Keratinocyte (primary cell): Measurements from ENCODE around the gene USP37. TPM values are rescaled to one million over a fixed set of nuclear protein-coding genes. Genes with fewer than 3 reads are reported as not detected.

Experiments used
- DNase-seq: peaks from one replicate; pipeline ENCODE4 v3.0.0-alpha.2; 2011; ENCODE audit warnings: low read depth, missing footprints, low spot score
- FAIRE-seq: peaks from 2 replicates; lab custom pipeline; 2011; peaks lifted over from hg19 to GRCh38; lab: Jason Lieb, UNC
- H2AFZ ChIP-seq: 2 replicates; pipeline ENCODE4 v1.6.0; 2012; ENCODE audit warnings: low read length, control low read depth, inconsistent platforms; ENCODE audit not compliant: control insufficient read depth
- H3K27ac ChIP-seq: 2 replicates; pipeline ENCODE4 v1.5.1; 2011; ENCODE audit warnings: low read length; ENCODE audit not compliant: control insufficient read depth, insufficient read depth
- H3K27me3 ChIP-seq: 3 replicates; pipeline ENCODE4 v1.6.0; 2011; ENCODE audit warnings: low read length; ENCODE audit not compliant: control insufficient read depth, insufficient read depth; ENCODE audit errors: extremely low read depth
- H3K36me3 ChIP-seq, 2 experiments: 2 replicates in 1 of 2; 3 replicates in 1 of 2; pipeline ENCODE4 v1.5.1; 2011; ENCODE audit warnings: low read length in 2 of 2, mild to moderate bottlenecking in 1 of 2; ENCODE audit not compliant: control insufficient read depth in 2 of 2, insufficient read depth in 2 of 2; ENCODE audit errors: extremely low read depth in 1 of 2
- H3K4me1 ChIP-seq: 3 replicates; pipeline ENCODE4 v1.5.1; 2011; ENCODE audit warnings: low read length; ENCODE audit not compliant: control insufficient read depth, insufficient read depth; ENCODE audit errors: extremely low read depth
- H3K4me2 ChIP-seq: 3 replicates; pipeline ENCODE4 v1.6.0; 2011; ENCODE audit warnings: low read depth, low read length; ENCODE audit not compliant: control insufficient read depth, insufficient read depth; ENCODE audit errors: extremely low read depth
- H3K4me3 ChIP-seq, 3 experiments: fragments of 200-600 bp in 1 of 3; sonication (generic) in 1 of 3; 2 replicates in 2 of 3; 3 replicates in 1 of 3; pipeline ENCODE4 v1.5.1; 2011 to 2016; ENCODE audit warnings: low read length in 3 of 3, mild to moderate bottlenecking in 3 of 3, control low read depth in 2 of 3, inconsistent platforms in 1 of 3, low read depth in 1 of 3, mixed read lengths in 1 of 3, mixed run types in 1 of 3, moderate library complexity in 1 of 3; ENCODE audit not compliant: control insufficient read depth in 2 of 3, insufficient read depth in 2 of 3; ENCODE audit errors: extremely low read depth in 1 of 3
- H3K79me2 ChIP-seq: 2 replicates; pipeline ENCODE4 v1.6.0; 2012; ENCODE audit warnings: low read length; ENCODE audit not compliant: control insufficient read depth, insufficient read depth
- H3K9ac ChIP-seq: 3 replicates; pipeline ENCODE4 v1.6.0; 2011; ENCODE audit warnings: low read length; ENCODE audit not compliant: control insufficient read depth, insufficient read depth; ENCODE audit errors: extremely low read depth
- H3K9me1 ChIP-seq: 3 replicates; pipeline ENCODE4 v1.6.0; 2011; ENCODE audit warnings: low read length; ENCODE audit not compliant: control insufficient read depth, insufficient read depth; ENCODE audit errors: extremely low read depth
- H3K9me3 ChIP-seq: 2 replicates; pipeline ENCODE4 v1.5.1; 2012; ENCODE audit warnings: low read depth, low read length; ENCODE audit not compliant: control insufficient read depth
- H4K20me1 ChIP-seq: 3 replicates; pipeline ENCODE4 v1.6.0; 2011; ENCODE audit warnings: low read length; ENCODE audit not compliant: control insufficient read depth, insufficient read depth; ENCODE audit errors: extremely low read depth
- EZH2 ChIP-seq: IDR thresholded peaks from one replicate; pipeline ENCODE4 v1.6.1; 2012; ENCODE audit warnings: inconsistent platforms, mild to moderate bottlenecking, low read length, moderate library complexity
- dilution Hi-C: fragments of 300-500 bp; cut with MboI; formaldehyde crosslinking; loops from one replicate; pipeline ENCODE4 v1.7.0; 2020; ENCODE audit warnings: low sequenced_read_pairs; ENCODE audit not compliant: extremely low pct_ligation_motif_present
- polyA plus RNA-seq, 5 experiments: library from polyadenylated mRNA; depleted of rRNA in 3 of 5; stranded (reverse) in 3 of 5; stranded (forward) in 1 of 5; unstranded in 1 of 5; fragments of >200 nt; gene quantifications; 1 replicate in 1 of 5; 2 replicates in 3 of 5; 3 replicates in 1 of 5; pipeline versions ENCODE4 v1.2.1 to v1.2.3, GENCODE V29; 2011 to 2012; ENCODE audit warnings: missing spikeins in 2 of 5, low read depth in 1 of 5, low replicate concordance in 1 of 5
- TF ChIP-seq, protein P1 (sequence below), 3 experiments: IDR thresholded peaks in 1 of 3; conservative IDR thresholded peaks in 1 of 3; optimal IDR thresholded peaks in 1 of 3; 2 replicates in 2 of 3; 3 replicates in 1 of 3; pipeline versions ENCODE3 to v1.5.1; 2011; ENCODE audit warnings: low read length in 3 of 3, mild to moderate bottlenecking in 3 of 3, moderate library complexity in 2 of 3, control low read depth in 1 of 3, inconsistent platforms in 1 of 3; ENCODE audit not compliant: insufficient read depth in 2 of 3; ENCODE audit errors: extremely low read depth in 1 of 3

The USP37 gene
- polyA plus RNA-seq, 1 donor (not counting 4 experiments of a cell fraction or from before 2014, with no cell fraction given) = 4.2 TPM

DNA sequence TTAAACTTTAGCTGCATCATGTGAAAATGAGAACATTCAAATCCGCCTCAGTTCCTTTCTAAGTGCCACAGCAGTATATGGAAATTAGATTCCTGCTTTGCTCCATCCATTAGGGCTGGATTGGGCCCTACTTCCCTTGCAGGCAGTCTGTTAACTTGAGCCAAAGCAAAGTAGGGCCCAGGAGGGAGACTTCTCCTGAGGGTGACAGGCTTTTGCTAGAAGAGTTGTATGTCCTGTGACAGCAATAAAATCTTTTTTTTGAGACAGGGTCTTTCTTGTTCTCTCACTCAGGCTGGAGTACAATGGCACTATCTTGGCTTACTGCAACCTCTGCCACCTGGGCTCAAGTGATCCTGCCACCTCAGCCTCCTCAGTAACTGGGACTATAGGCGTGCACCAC is 121.1 kb downstream of the USP37 start:
- no peak overlapping the region for H3K27ac ChIP-seq
- no peak overlapping the region for H2AFZ ChIP-seq
- H3K36me3 ChIP-seq = peaks cover 0 to 4% of the 10 kb centered on the region in 2 experiments
- no peaks in the 10 kb centered on the region for H3K27me3 ChIP-seq
- no peak overlapping the region for H3K4me3 ChIP-seq
- TF ChIP-seq, protein P1, sequence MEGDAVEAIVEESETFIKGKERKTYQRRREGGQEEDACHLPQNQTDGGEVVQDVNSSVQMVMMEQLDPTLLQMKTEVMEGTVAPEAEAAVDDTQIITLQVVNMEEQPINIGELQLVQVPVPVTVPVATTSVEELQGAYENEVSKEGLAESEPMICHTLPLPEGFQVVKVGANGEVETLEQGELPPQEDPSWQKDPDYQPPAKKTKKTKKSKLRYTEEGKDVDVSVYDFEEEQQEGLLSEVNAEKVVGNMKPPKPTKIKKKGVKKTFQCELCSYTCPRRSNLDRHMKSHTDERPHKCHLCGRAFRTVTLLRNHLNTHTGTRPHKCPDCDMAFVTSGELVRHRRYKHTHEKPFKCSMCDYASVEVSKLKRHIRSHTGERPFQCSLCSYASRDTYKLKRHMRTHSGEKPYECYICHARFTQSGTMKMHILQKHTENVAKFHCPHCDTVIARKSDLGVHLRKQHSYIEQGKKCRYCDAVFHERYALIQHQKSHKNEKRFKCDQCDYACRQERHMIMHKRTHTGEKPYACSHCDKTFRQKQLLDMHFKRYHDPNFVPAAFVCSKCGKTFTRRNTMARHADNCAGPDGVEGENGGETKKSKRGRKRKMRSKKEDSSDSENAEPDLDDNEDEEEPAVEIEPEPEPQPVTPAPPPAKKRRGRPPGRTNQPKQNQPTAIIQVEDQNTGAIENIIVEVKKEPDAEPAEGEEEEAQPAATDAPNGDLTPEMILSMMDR (optimal IDR thresholded peaks at IDR 0.05 in 1 of 3, IDR thresholded peaks at IDR 0.05 in 1 of 3, conservative IDR thresholded peaks at IDR 0.05 in 1 of 3; ENCODE audit: extremely low read depth in 1 of 3, insufficient read depth in 2 of 3, low read length in 3 of 3) = no peak
- no peak overlapping the region for H3K9ac ChIP-seq
- DNase-seq = no peak
- H3K4me2 ChIP-seq = no peak overlapping the region
- dilution Hi-C loops = no loop called here
- H3K9me3 ChIP-seq = no peaks in the 10 kb centered on the region
- peaks cover 18% of the 10 kb centered on the region for H3K4me1 ChIP-seq
- no peaks in the 10 kb centered on the region for H3K79me2 ChIP-seq
- H4K20me1 ChIP-seq = no peaks in the 10 kb centered on the region
- H3K9me1 ChIP-seq = no peaks in the 10 kb centered on the region
- FAIRE-seq = no peak

DNA sequence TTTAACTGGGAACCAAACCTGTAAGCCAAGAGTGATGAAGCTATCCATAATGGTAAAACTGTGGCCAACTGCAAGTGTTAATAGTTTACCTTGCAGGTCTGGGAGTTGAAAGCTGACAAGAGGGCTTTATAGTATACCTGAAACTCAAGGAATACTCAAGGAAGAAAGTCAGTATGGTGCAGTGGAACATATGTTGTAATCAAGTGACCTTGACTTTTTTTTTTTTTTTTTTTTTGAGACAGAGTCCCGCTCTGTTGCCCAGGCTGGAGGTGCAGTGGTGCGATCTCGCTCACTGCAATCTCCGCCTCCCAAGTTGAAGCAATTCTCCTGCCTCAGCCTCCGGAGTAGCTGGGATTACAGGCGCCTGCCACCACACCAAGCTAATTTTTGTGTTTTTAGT is 121.6 kb downstream of the USP37 start:
- peaks cover 0 to 4% of the 10 kb centered on the region in 2 experiments for H3K36me3 ChIP-seq
- H3K9me3 ChIP-seq = no peaks in the 10 kb centered on the region
- H3K4me2 ChIP-seq = no peak overlapping the region
- no peak overlapping the region for H3K9ac ChIP-seq
- no peaks in the 10 kb centered on the region for H3K27me3 ChIP-seq
- H3K4me1 ChIP-seq = peaks cover 18% of the 10 kb centered on the region
- FAIRE-seq (no peak), DNase-seq (no peak)
- no peak overlapping the region for H2AFZ ChIP-seq
- H3K9me1 ChIP-seq = no peaks in the 10 kb centered on the region
- no peak overlapping the region for H3K4me3 ChIP-seq
- no peak overlapping the region for H3K27ac ChIP-seq
- no peaks in the 10 kb centered on the region for H3K79me2 ChIP-seq
- dilution Hi-C loops = no loop called here
- no peak for TF ChIP-seq EZH2
- TF ChIP-seq, protein P1 (optimal IDR thresholded peaks at IDR 0.05 in 1 of 3, IDR thresholded peaks at IDR 0.05 in 1 of 3, conservative IDR thresholded peaks at IDR 0.05 in 1 of 3; ENCODE audit: extremely low read depth in 1 of 3, insufficient read depth in 2 of 3, low read length in 3 of 3) = no peak
- H4K20me1 ChIP-seq = no peaks in the 10 kb centered on the region
